CD4-positive, alpha-beta T cell treated with Interleukin-10 for 1 hour (primary cell): ENCODE data around the gene SRP72.

Experiments
- DNase-seq: peaks from one replicate; pipeline ENCODE4 v3.0.0-alpha.2; 2020

The SRP72 gene

DNA sequence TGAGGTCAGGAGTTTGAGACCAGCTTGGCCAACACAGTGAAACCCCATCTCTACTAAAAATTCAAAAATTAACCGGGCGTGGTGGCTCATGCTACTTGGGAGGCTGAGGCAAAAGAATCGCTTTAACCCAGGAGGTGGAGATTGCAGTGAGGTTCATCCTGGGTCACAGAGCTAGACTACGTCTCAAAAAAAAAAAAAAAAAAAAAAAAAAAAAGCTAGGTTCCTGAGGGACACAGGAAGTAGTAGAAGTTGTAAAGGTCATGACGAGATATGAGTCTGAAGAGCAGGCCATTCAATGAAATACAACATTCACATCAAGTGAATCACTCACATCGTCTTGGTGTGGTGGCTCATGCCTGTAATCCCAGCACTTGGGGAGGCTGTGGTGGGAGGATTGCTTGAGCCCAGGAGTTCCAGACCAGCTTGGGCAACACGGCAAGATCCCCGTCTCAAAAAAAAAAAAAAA is 1.1 kb upstream of the SRP72 start:
- peak; percentile 5 for DNase-seq

- DNase-seq = no peak
These were observed 520 bp upstream of the SRP72 start for GRCh38 chr4:56466910-56467283.

DNA sequence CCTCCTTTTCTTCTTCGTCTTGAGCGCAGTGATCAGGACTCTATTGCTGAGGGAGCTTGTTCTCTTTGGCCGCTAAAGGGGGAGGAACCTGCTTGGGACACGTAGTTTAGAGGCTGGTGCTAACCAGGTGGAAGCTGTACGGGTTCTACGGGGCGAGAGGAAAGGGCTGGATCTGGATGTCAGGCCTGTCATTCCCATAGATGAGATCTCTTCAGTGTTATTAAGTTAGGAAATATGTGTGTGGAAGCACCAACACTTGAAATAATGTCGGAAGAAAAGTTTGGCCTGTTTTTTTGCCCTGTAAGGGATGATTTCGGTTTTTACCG is 643 bp downstream of the SRP72 start:
- peak; percentile 47 for DNase-seq

GRCh38 chr4:56469489-56470210 is 2.2 kb downstream of the SRP72 start:
- no peak for DNase-seq

GRCh38 chr4:56475917-56476316 is 8.5 kb downstream of the SRP72 start:
- no peak for DNase-seq

- no peak for DNase-seq
These were observed 9.8 kb downstream of the SRP72 start for GRCh38 chr4:56477192-56477702.

DNA sequence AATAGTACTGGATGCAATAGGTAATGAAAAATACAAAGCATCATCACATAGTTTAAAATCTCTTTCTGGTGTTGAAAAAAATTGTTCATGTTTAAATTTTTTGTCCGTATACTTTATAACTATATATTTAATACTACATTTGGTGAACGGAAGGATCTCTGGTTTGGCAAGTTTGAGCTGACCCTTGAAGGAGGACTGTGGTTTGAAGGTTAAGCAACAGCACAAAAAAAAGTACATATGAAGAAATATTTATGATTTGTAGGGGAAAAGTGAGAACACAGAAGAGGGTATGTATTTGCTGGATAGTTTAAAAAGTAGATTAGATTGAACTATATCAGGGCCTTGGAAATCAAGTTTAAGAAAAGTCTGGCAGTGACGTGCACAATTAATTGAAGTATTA is 13.3 kb downstream of the SRP72 start:
- DNase-seq = no peak

GRCh38 chr4:56496241-56496640 is 28.8 kb downstream of the SRP72 start:
- no peak for DNase-seq

- DNase-seq = peak; percentile 63
These were observed 38.1 kb downstream of the SRP72 start, which contains the start of gene ARL9 for GRCh38 chr4:56505269-56506130. ARL9 (plus strand) TSS chr4:56505791; CDS start chr4:56505863, 72 bp downstream.

- DNase-seq = no peak
These were observed 43.7 kb downstream of the SRP72 start for GRCh38 chr4:56511098-56511497.

DNA sequence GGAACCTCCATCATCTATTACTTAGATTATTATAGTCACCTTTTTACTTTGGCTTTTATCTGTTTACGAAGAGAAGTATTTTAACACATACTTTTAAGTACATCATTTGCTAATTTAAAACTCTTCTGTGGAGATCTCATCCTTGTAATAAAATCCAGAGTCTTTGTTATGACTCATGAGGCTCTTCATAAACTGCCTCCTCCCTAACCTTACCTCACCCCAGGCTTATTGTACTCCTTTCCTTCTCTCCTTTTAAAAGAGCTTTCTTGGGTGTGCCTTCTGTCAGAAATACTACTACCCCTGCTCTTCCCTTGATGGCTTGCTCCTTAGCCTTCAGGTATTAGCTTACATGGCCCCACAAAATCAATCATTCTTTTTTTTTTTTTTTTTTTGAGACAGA is 44.7 kb downstream of the SRP72 start:
- DNase-seq = no peak

DNA sequence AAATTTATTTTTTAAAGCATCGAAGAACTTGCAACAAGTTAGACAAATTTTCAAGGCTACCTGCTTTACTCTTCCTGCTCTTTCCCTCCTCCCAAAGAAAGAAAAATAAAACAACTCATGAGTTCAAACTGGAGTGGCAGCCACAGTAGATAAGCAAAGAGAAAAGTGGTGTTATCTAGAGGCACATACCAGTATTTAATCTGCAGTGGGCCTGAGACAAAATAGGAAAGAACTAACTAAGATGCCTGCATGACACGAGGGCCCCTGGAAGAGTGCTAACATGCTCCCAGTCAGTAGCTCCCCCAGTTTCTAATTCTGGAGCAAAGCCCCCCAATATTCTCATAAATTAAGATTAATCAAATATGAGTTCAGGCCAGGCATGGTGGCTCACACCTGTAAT is 46.1 kb downstream of the SRP72 start:
- no peak for DNase-seq

GRCh38 chr4:56530269-56531148 is 63.1 kb downstream of the SRP72 start:
- peak; percentile 85 for DNase-seq

- no peak for DNase-seq
These were observed 63.8 kb downstream of the SRP72 start for GRCh38 chr4:56531149-56531770.

GRCh38 chr4:56531823-56532222 is 64.4 kb downstream of the SRP72 start:
- DNase-seq = no peak

GRCh38 chr4:56532239-56532638 is 64.8 kb downstream of the SRP72 start:
- no peak for DNase-seq

GRCh38 chr4:56535915-56536314 is 68.5 kb downstream of the SRP72 start:
- no peak for DNase-seq

- no peak for DNase-seq
These were observed 69.7 kb downstream of the SRP72 start for GRCh38 chr4:56537147-56537546.

DNA sequence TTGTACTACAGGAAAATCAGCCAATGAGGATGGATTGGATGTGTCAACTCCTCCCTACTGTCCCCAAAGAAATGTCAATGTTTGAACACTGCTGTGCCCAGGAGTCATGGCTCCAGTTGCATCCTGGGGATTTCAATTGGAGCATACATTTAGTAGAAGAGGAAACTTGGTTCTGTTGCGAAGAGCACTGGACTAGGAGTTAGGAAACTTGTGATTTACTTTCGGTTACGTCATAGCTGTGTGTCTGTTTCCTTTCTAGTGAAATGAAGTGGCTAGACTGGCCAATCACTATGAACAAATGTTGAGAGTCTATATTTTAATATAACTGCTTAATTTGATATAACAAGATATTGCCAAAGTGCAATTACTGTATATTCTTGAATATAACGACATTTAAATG is 73.4 kb downstream of the SRP72 start:
- no peak for DNase-seq

GRCh38 chr4:56544573-56545131 is 77.2 kb downstream of the SRP72 start:
- DNase-seq = peak; percentile 87

DNA sequence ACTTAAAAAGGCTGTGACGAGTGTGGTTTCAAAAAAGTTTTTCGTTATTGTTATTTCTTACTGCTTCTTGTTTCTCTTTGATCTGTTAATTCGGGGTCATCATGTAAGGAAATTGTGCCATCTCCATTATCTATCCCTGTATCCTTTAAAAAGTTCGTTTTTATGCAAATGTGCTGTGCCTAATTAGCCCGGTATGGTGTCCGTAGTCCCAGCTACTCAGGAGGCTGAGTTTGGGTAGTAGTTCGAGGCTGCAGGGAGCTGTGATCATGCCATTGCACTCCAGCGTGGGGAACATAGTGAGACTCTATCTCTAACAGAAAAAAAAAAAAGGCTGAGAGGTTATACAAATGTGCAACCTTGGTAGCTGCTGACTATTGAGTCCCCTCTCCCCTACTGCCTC is 83.2 kb downstream of the SRP72 start:
- no peak for DNase-seq

- no peak for DNase-seq
These were observed 84.1 kb downstream of the SRP72 start for GRCh38 chr4:56551516-56551915.
